GM10266 (cell line): ENCODE results near the gene PNPO.
A peak's percentile ranks its signal among the peaks of the same experiment; 100 is the strongest.

Experiments used
- DNase-seq: peaks from one replicate; pipeline ENCODE4 v3.0.0; 2012; ENCODE audit errors: extremely low spot score
- CTCF ChIP-seq: IDR thresholded peaks from 2 replicates; pipeline ENCODE4 v1.5.1; 2012; ENCODE audit warnings: mild to moderate bottlenecking, low read depth; ENCODE audit not compliant: control insufficient read depth, insufficient read depth; ENCODE audit errors: missing control alignments

PNPO gene

GRCh38 chr17:47935961-47936360, 5.4 kb upstream of the PNPO start:
- no peak for DNase-seq

GRCh38 chr17:47937941-47938340, 3.4 kb upstream of the PNPO start:
- TF ChIP-seq CTCF, result no peak

More at GRCh38 chr17:47935961-47936360, 5.4 kb upstream of the PNPO start:
- no peak for TF ChIP-seq CTCF

GRCh38 chr17:47942096-47942510, 732 bp downstream of the PNPO start:
- no peak for DNase-seq

More at GRCh38 chr17:47937941-47938340, 3.4 kb upstream of the PNPO start:
- DNase-seq, result peak; percentile 53

GRCh38 chr17:47942568-47942967, 1.2 kb downstream of the PNPO start:
- no peak for TF ChIP-seq CTCF

More at GRCh38 chr17:47942096-47942510, 732 bp downstream of the PNPO start:
- TF ChIP-seq CTCF, result no peak

GRCh38 chr17:47945080-47945479, 3.7 kb downstream of the PNPO start:
- TF ChIP-seq CTCF, result no peak
- DNase-seq, result no peak

More at GRCh38 chr17:47942568-47942967, 1.2 kb downstream of the PNPO start:
- no peak for DNase-seq

GRCh38 chr17:47945529-47946508, 4.4 kb downstream of the PNPO start:
- DNase-seq, result no peak
- no peak for TF ChIP-seq CTCF

- DNase-seq, result no peak
- no peak for TF ChIP-seq CTCF
Observed at GRCh38 chr17:47946516-47946915, 5.1 kb downstream of the PNPO start.
